Neuron (in vitro differentiated cells): ENCODE results near the gene TNFRSF6B.
"Not testable (repeated sequence)": the region's sequence is repeated elsewhere in the genome, so short reads cannot be mapped to it uniquely, and the experiment has no call there.

Experiments used
- H2AFZ ChIP-seq: one replicate; pipeline ENCODE4 v1.6.1; 2013; ENCODE audit warnings: low read depth, mild to moderate bottlenecking, inconsistent platforms, low read length, moderate library complexity
- H3K27me3 ChIP-seq: one replicate; pipeline ENCODE4 v1.6.1; 2013; ENCODE audit warnings: low read length; ENCODE audit not compliant: insufficient read depth
- H3K36me3 ChIP-seq: one replicate; pipeline ENCODE4 v1.6.1; 2013; ENCODE audit warnings: low read length; ENCODE audit not compliant: insufficient read depth
- H3K4me1 ChIP-seq: one replicate; pipeline ENCODE4 v1.6.1; 2013; ENCODE audit warnings: low read length; ENCODE audit not compliant: insufficient read depth
- H3K4me3 ChIP-seq: 2 replicates; pipeline ENCODE4 v1.5.1; 2013; ENCODE audit warnings: mild to moderate bottlenecking, low read length, moderate library complexity
- H3K9me3 ChIP-seq: one replicate; pipeline ENCODE4 v1.6.1; 2013; ENCODE audit warnings: low read length

The TNFRSF6B gene

GRCh38 chr20:63696628-63697356 lies at the start of gene TNFRSF6B:
TSS of gene TNFRSF6B (plus strand) at chr20:63696652. CDS start at chr20:63696768, 116 bp downstream.
- Histone ChIP-seq H2AFZ (no peak within 1 kb of the TSS), H3K4me3 (no peak within 1 kb of the TSS), H3K4me1 (peaks cover 6% of the 10 kb centered on the region), H3K27me3 (no peaks in the 10 kb centered on the region), H3K36me3 (peaks cover 14% of the 10 kb centered on the region), H3K9me3 (no peaks in the 10 kb centered on the region)

DNA sequence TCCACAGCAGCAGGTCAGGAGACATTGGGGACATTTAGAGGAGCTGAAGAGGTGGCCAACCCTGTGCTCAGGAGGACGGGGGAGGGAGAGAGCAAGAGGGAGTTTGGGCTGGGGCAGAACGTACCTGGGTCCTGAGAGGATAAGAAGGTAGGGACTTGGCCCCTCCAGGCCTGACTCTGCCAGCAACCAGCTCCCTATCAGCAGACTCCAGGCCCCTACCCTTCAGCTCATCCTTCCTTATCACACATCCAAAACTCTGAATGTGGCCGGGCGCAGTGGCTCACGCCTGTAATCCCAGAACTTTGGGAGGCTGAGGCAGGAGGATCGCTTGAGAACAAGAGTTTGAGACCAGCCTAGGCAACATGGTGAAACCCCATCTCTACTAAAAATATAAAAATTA lies 48.3 kb upstream of the TNFRSF6B start:
- no peak overlapping the region for H3K4me3 ChIP-seq
- H2AFZ ChIP-seq: no peak overlapping the region
- peaks cover 22% of the 10 kb centered on the region for H3K36me3 ChIP-seq
- H3K4me1 ChIP-seq: peaks cover 13% of the 10 kb centered on the region
- H3K27me3 ChIP-seq: no peaks in the 10 kb centered on the region
- H3K9me3 ChIP-seq: no peaks in the 10 kb centered on the region

DNA sequence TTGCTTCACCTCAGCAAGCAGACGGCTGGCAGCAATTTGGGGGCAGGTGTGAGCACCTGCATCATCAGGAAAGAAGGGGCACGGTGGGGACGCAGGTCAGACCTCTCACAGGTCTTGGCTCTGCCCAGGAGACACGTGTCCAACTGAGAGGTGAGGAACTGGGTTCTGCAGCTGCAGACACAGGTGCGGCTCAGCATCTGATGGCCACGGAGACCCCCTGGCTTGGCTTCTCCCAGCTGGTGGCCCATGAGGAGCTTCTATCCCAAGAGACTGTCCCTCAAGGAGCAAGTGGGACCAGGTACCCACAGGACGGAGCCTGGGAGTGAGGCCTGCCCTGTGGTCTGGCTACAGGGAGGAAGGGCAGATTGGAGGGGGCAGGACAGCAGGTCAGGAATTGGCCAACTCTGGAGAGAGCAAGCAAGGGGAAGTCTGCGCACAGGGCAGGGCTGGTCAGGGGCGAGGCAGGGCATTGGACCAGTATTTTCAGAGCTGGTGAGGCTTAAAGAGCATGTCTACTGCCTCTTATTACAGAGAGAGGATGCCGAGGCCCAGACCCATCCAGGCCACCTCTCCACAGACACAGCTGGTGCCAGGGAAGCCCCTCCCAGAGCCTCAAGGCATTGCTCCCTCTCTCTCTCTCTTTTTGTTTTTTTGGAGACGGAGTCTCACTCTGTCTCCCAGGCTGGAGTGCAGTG lies 47.4 kb upstream of the TNFRSF6B start:
- Histone ChIP-seq H3K27me3 (no peaks in the 10 kb centered on the region), H3K4me3 (no peak overlapping the region), H3K9me3 (no peaks in the 10 kb centered on the region), H2AFZ (no peak overlapping the region), H3K4me1 (peaks cover 14% of the 10 kb centered on the region), H3K36me3 (peaks cover 16% of the 10 kb centered on the region)

DNA sequence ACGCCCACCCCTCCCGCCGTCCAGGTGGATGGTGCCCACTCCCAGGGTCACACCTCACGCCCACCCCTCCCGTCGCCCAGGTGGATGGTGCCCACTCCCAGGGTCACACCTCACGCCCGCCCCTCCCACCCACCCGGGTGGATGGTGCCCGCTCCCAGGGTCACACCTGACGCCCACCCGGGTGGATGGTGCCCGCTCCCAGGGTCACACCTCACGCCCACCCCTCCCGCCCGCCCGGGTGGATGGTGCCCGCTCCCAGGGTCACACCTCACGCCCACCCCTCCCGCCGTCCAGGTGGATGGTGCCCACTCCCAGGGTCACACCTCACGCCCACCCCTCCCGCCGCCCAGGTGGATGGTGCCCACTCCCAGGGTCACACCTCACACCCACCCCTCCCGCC lies 46.0 kb upstream of the TNFRSF6B start:
- Histone ChIP-seq H3K4me1 (peaks cover 22% of the 10 kb centered on the region), H3K36me3 (peaks cover 16% of the 10 kb centered on the region)
- not testable (repeated sequence) for H3K27me3 ChIP-seq, H2AFZ ChIP-seq, H3K9me3 ChIP-seq, H3K4me3 ChIP-seq

DNA sequence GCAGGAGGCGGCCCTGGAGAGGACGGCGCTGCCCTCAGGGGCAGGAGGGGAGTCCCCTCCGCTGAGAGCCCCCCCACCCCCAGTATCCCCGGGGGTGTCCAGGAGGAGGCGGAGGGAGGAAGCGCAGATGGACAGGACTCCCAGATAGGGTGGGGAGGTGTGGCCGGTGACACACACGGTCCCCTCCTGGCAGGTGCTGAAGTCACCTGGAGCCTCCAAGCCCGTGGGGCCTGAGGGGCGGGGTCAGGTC lies 44.6 kb upstream of the TNFRSF6B start:
- Histone ChIP-seq H3K27me3 (no peaks in the 10 kb centered on the region), H2AFZ (no peak overlapping the region), H3K36me3 (peaks cover 10% of the 10 kb centered on the region), H3K4me3 (peak overlapping the region; percentile 88), H3K9me3 (no peaks in the 10 kb centered on the region), H3K4me1 (peaks cover 22% of the 10 kb centered on the region)

DNA sequence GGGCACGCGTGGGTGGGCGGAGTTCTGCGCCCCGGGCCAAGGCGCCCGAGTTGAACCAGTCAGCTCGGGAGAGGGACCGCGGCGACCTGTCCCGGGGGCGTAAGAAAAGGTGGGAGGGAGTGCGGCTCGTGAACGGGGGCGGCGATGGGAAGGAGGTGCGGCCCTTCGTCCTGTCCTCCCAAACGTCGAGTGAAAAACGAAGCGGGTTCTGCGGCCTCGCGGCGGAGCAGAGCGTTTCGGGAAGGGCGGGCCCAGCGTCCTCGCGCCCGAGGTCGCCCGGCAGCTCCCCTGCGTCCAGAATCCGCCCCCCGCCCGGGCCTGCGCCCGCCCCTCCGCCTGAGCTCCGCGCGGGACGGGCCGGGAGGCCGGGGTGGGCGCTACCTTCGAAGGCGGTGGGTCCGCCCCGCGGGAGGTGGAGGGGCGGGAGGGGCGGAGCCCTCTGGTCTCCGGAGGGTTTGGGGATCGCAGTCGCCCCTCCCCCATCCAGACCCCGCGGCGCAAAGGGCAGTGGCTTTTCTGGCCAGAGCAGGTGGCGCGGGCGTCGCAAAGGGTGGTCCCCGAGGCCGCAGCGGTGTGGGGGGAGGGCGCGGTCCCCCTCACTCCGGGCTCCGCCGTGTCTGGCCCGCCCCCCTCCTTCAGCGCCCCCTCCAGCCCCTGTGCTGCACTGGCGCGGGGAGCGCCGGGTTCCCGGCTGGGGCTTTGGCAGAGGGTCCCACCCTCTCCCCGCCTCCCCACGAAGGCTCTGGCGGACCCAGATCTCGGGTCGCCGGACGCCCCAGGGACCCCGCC lies 44.1 kb upstream of the TNFRSF6B start:
- Histone ChIP-seq H3K4me1 (peaks cover 25% of the 10 kb centered on the region), H2AFZ (no peak overlapping the region), H3K27me3 (no peaks in the 10 kb centered on the region)

DNA sequence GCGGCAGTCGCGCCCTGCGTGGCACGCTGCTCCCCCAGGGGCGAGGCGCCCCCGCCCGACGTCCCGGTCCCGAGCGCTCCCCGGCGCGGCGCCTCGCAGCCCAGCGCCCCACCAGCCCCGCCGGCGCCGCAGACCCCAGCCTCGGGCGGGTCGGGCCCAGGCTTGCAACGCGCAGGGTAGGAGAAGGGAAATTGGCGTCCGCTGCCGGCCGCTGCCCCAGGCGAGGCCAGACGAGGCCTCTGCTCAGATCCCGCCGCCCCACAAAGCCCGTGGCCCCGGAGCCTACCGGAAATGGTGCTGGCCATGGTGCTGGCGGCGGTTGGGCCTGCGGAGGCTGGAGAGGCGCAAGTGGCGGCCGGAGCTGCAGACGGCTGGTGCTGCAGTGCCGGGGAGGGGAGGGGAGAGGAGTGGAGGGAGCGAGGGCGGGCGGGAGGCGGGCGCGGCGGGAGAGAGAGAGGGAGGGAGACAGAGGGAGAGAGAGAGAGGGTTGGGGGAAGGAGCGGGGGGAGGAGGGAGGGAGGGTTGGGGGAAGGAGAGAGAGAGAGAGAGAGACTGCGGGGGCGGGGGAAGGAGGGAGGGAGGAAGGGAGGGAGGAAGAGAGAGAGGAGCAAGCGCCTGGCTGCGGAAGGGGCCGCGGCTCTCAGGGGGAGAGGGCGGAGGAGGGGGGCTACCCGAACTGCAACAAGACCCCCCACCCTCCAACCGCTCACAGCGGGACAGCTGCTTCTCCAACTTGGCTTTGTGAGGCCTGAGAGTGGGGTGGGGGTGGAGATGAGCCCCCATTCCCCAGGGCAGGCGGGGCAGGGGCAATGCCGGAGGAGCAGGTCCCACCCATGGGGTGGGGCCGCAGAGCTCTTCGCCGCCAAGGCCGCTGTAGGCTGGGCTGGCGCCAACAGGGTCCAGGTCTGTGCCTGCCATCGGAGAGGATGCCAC lies 43.1 kb upstream of the TNFRSF6B start, which contains the start of gene STMN3:
Gene STMN3 (minus strand): TSS at position 384 of the 933 bp plus-strand sequence. CDS start 79 bp downstream, at position 305.
- H3K27me3 ChIP-seq: no peaks in the 10 kb centered on the region

More for the DNA sequence above, 44.1 kb upstream of the TNFRSF6B start:
- H3K4me3 ChIP-seq: peak overlapping the region; percentile 88
- peaks cover 10% of the 10 kb centered on the region for H3K36me3 ChIP-seq
- H3K9me3 ChIP-seq: no peaks in the 10 kb centered on the region

GRCh38 chr20:63653974-63654668 lies 42.3 kb upstream of the TNFRSF6B start:
- peaks cover under 1% of the 10 kb centered on the region for H3K36me3 ChIP-seq
- H3K4me1 ChIP-seq: peaks cover 33% of the 10 kb centered on the region
- H2AFZ ChIP-seq: no peak overlapping the region
- H3K27me3 ChIP-seq: no peaks in the 10 kb centered on the region
- no peaks in the 10 kb centered on the region for H3K9me3 ChIP-seq
- H3K4me3 ChIP-seq: peak overlapping the region; percentile 56

More for the DNA sequence above, 43.1 kb upstream of the TNFRSF6B start, which contains the start of gene STMN3:
- peaks cover 30% of the 10 kb centered on the region for H3K4me1 ChIP-seq
- H3K36me3 ChIP-seq: peaks cover 6% of the 10 kb centered on the region
- H2AFZ ChIP-seq: no peak within 1 kb of the TSS
- H3K9me3 ChIP-seq: no peaks in the 10 kb centered on the region
- peak within 1 kb of the TSS; percentile 88 for H3K4me3 ChIP-seq

DNA sequence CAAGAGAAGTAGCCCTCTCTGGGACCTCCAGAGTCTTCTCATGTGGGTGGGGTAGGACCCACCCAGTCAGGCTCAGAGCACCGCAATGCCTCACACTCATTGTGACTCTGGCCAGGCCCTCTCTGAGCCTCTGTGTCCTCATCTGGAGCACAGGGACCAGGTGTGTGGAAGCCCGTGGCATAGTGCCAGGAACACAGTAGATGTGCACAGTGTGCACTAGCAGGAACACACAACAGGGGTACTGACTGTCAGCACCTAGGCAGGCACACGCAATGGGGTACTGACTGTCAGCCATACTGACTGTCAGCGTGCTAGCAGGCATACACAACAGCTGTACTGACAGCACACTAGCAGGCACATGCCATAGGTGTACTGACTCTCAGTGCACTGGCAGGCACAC lies 41.2 kb upstream of the TNFRSF6B start:
- Histone ChIP-seq H3K4me1 (peaks cover 37% of the 10 kb centered on the region), H2AFZ (no peak overlapping the region), H3K4me3 (no peak overlapping the region), H3K36me3 (no peaks in the 10 kb centered on the region), H3K9me3 (no peaks in the 10 kb centered on the region), H3K27me3 (no peaks in the 10 kb centered on the region)

DNA sequence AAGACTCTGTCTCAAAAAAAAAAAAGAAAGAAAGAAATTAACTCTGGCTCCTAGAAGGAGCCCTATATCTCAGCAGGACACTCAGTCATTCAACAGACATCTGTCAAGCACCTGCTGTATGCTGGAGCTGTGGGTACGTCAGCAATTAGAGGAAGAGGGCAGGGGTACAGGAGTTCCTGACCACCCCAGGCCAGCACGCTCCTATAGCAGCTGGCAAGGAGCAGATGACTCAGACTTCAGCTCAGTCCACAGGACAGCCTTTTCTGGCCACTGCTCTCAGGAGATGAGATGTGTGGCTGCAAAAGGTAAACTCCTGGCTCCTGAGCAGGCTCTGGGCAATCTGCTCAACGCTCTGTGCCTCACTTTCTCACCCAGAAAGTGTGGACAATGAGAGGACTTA lies 40.0 kb upstream of the TNFRSF6B start:
- Histone ChIP-seq H2AFZ (no peak overlapping the region), H3K4me3 (no peak overlapping the region), H3K27me3 (no peaks in the 10 kb centered on the region), H3K36me3 (peaks cover 3% of the 10 kb centered on the region), H3K9me3 (no peaks in the 10 kb centered on the region), H3K4me1 (peaks cover 31% of the 10 kb centered on the region)

DNA sequence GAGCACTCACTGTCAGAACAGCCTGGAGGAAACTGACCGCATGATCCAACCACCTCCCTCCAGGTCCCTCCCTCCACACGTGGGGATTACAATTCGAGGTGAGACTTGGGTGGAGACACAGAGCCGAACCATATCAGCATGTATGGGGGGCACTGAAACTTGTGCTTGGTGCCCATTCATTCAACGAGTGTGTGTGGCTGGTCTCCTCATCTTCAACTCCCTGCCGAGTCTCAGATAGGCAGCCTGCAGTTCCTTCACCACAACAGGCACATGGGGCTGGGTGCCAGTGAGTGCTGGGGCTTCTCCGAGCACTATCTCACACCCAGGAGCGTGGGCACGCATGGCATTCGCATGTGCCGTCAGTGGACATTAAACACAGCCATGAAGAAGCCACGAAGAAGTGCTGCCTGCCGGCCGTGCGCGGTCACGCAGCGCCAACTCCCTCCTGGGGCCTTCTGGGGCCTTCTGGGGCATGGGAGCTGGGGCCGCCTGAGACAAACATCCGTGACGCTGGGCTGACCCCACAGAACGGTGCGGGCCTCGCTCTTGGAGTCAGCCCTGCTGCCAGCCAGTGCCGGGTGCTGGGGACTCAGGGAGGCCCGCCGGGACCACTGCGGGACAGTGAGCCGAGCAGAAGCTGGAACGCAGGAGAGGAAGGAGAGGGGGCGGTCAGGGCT lies 39.1 kb upstream of the TNFRSF6B start:
- Histone ChIP-seq H3K4me3 (peak overlapping the region; percentile 85), H3K27me3 (no peaks in the 10 kb centered on the region), H3K36me3 (peaks cover 11% of the 10 kb centered on the region), H3K9me3 (no peaks in the 10 kb centered on the region), H2AFZ (peak overlapping the region; percentile 59), H3K4me1 (peaks cover 24% of the 10 kb centered on the region)
